Measurements from ENCODE around the gene PCDHGC3. TPM values are rescaled to one million over a fixed set of nuclear protein-coding genes. Genes with fewer than 3 reads are reported as not detected.

The PCDHGC3 gene
- total RNA-seq = 100 to 1,000 TPM in 1 of 9 donors, 10 to 100 TPM in 7, 1 to 10 TPM in 1; 8.7 to 103 (median 76.5) TPM
- polyA plus RNA-seq = 100 to 1,000 TPM in 1 of 3 donors, 10 to 100 TPM in 2; 70.4 to 112 (median 90.9) TPM
- long read RNA-seq, donor 1, full-length matches to known transcripts = 2 of 7 reads
- long read RNA-seq, donor 1, partial matches to known transcripts = 5 of 7 reads
- long read RNA-seq, donor 1, other reads (novel, unspliced or antisense) = 0 of 7 reads
- long read RNA-seq, donor 2, full-length matches to known transcripts = 5 of 23 reads
- long read RNA-seq, donor 2, partial matches to known transcripts = 18 of 23 reads
- long read RNA-seq, donor 2, other reads (novel, unspliced or antisense) = 0 of 23 reads
- long read RNA-seq, donor 3, full-length matches to known transcripts = 3 of 3 reads
- long read RNA-seq, donor 3, partial matches to known transcripts = 0 of 3 reads
- long read RNA-seq, donor 3, other reads (novel, unspliced or antisense) = 0 of 3 reads
- long read RNA-seq, donor 4 = 0 reads
- long read RNA-seq, donor 5, full-length matches to known transcripts = 36 of 36 reads
- long read RNA-seq, donor 5, partial matches to known transcripts = 0 of 36 reads
- long read RNA-seq, donor 5, other reads (novel, unspliced or antisense) = 0 of 36 reads
- long read RNA-seq, donor 6, partial matches to known transcripts = 11 of 14 reads
- long read RNA-seq, donor 6, other reads (novel, unspliced or antisense) = 0 of 14 reads
- long read RNA-seq, donor 7, full-length matches to known transcripts = 2 of 2 reads
- long read RNA-seq, donor 7, partial matches to known transcripts = 0 of 2 reads
- long read RNA-seq, donor 7, other reads (novel, unspliced or antisense) = 0 of 2 reads
- long read RNA-seq, donor 8, full-length matches to known transcripts = 3 of 3 reads
- long read RNA-seq, donor 8, partial matches to known transcripts = 0 of 3 reads
- long read RNA-seq, donor 8, other reads (novel, unspliced or antisense) = 0 of 3 reads
- long read RNA-seq, donor 9, full-length matches to known transcripts = 3 of 3 reads
- long read RNA-seq, donor 9, partial matches to known transcripts = 0 of 3 reads
- long read RNA-seq, donor 9, other reads (novel, unspliced or antisense) = 0 of 3 reads
- long read RNA-seq, donor 10, full-length matches to known transcripts = 3 of 3 reads
- long read RNA-seq, donor 10, partial matches to known transcripts = 0 of 3 reads
- long read RNA-seq, donor 10, other reads (novel, unspliced or antisense) = 0 of 3 reads

- Histone ChIP-seq H3K4me3 (peak within 1 kb of the TSS; percentile 45 to 88 (median 64)), H3K36me3 (replicated peaks in 1 of 2) (no peaks in the 10 kb centered on the region), H3K9me3 (replicated peaks in 1 of 3) (no peaks in the 10 kb centered on the region), H3K4me1 (replicated peaks in 1 of 2) (peaks cover 5 to 42% of the 10 kb centered on the region in 2 donors), H3K27ac (peak within 1 kb of the TSS; percentile 71 to 94 (median 82)), H3K27me3 (no peaks in the 10 kb centered on the region)
- WGBS, 4 donors = 0 to 1% (median 1%) methylated on average over 3 to 28 of the region's 28 CpGs
- TF ChIP-seq POLR2A (IDR thresholded peaks at IDR 0.05) = peak; percentile 28 to 89
- peak in 5 of 6 experiments; percentile 26 to 46 (median 38) for TF ChIP-seq CTCF (IDR thresholded peaks at IDR 0.05)
- intact Hi-C loops (cut with DNase I) = loop anchor here (5.0 kb wide), 1 partner anchor 42 kb away; no protein-coding TSS in a partner anchor
- peak; percentile 90 to 98 (median 95) for DNase-seq
Observed at GRCh38 chr5:141475625-141476131, at the start of gene PCDHGC3. PCDHGC3 (plus strand) TSS chr5:141475966; CDS start chr5:141476117, 151 bp downstream.

GRCh38 chr5:141427783-141428426 is 47.9 kb upstream of the PCDHGC3 start:
- H3K27me3 ChIP-seq = no peaks in the 10 kb centered on the region
- TF ChIP-seq POLR2A (IDR thresholded peaks at IDR 0.05) (no peak), CTCF (IDR thresholded peaks at IDR 0.05) (no peak)
- H3K4me3 ChIP-seq = no peak overlapping the region

GRCh38 chr5:141430332-141431113 is 45.2 kb upstream of the PCDHGC3 start, which contains the start of gene PCDHGA12:
PCDHGA12 (plus strand) TSS chr5:141430507; CDS start chr5:141430760, 253 bp downstream.
- H3K4me1 ChIP-seq (replicated peaks in 1 of 2) = peaks cover 0 to 7% of the 10 kb centered on the region in 2 donors
- intact Hi-C loops (cut with DNase I) = no loop called here

More at GRCh38 chr5:141427783-141428426, 47.9 kb upstream of the PCDHGC3 start:
- peaks cover 0 to 7% of the 10 kb centered on the region in 2 donors for H3K4me1 ChIP-seq (replicated peaks in 1 of 2)
- intact Hi-C loops (cut with DNase I) = loop anchor here in 1 of 2 donors (10.0 kb wide), 1 partner anchor 97 kb away; no protein-coding TSS in a partner anchor
- peaks cover 3 to 79% (median 18%) of the 10 kb centered on the region in 3 donors for H3K9me3 ChIP-seq (replicated peaks in 1 of 3)
- DNase-seq = no peak
- WGBS, 4 donors = 37 to 44% (median 39%) methylated on average over 14 to 53 of the region's 53 CpGs
- H3K36me3 ChIP-seq (replicated peaks in 1 of 2) = no peaks in the 10 kb centered on the region
- no peak overlapping the region for H3K27ac ChIP-seq

More at GRCh38 chr5:141430332-141431113, 45.2 kb upstream of the PCDHGC3 start, which contains the start of gene PCDHGA12:
- no peaks in the 10 kb centered on the region for H3K27me3 ChIP-seq
- H3K36me3 ChIP-seq (replicated peaks in 1 of 2) = no peaks in the 10 kb centered on the region
- H3K4me3 ChIP-seq = peak within 1 kb of the TSS in 2 of 4 donors; percentile 9 to 14
- DNase-seq = peak; percentile 58 to 89 (median 76)
- H3K9me3 ChIP-seq (replicated peaks in 1 of 3) = peaks cover 2 to 56% (median 3%) of the 10 kb centered on the region in 3 donors
- peak within 1 kb of the TSS in 3 of 5 donors; percentile 24 to 81 (median 42) for H3K27ac ChIP-seq
- WGBS, 4 donors = 8 to 17% (median 12%) methylated on average over 32 to 33 of the region's 33 CpGs
- TF ChIP-seq CTCF (IDR thresholded peaks at IDR 0.05) (peak; percentile 39 to 78 (median 65)), POLR2A (IDR thresholded peaks at IDR 0.05) (peak in 1 of 2 donors; percentile 37)

Measured in adrenal gland (tissue), 19 donors.